DND-41 (cell line): ENCODE results near the gene GSTM5.

Experiments used
- ATAC-seq: fragments of 200-7000 bp; cut with Tn5 transposase; 3 replicates; pipeline ENCODE4 v1.9.1; 2021; ENCODE audit warnings: low read depth; ENCODE audit not compliant: insufficient read depth
- DNase-seq: peaks from one replicate; pipeline ENCODE4 v3.0.0-alpha.2; 2020
- H2AFZ ChIP-seq: 2 replicates; pipeline ENCODE4 v1.6.0; 2012; ENCODE audit warnings: low read depth, low read length
- H3K27ac ChIP-seq: 2 replicates; pipeline ENCODE4 v1.5.1; 2012; ENCODE audit warnings: low read length, inconsistent platforms
- H3K27me3 ChIP-seq: fragments of 200-600 bp; sonication (generic); 2 replicates; pipeline ENCODE4 v1.6.0; 2012; ENCODE audit warnings: low read length, mild to moderate bottlenecking, inconsistent platforms; ENCODE audit not compliant: insufficient read depth, poor library complexity
- H3K36me3 ChIP-seq: 2 replicates; pipeline ENCODE4 v1.5.1; 2012; ENCODE audit warnings: low read length, inconsistent platforms; ENCODE audit not compliant: insufficient read depth
- H3K4me1 ChIP-seq: 2 replicates; pipeline ENCODE4 v1.5.1; 2012; ENCODE audit warnings: mild to moderate bottlenecking, low read length; ENCODE audit not compliant: insufficient read depth
- H3K4me2 ChIP-seq: 2 replicates; pipeline ENCODE4 v1.6.0; 2012; ENCODE audit warnings: mild to moderate bottlenecking, moderate library complexity, low read length, inconsistent platforms; ENCODE audit not compliant: insufficient read depth
- H3K4me3 ChIP-seq, 2 experiments: fragments of 200-600 bp in 1 of 2; shearing (Covaris generic) in 1 of 2; 2 replicates each; pipeline ENCODE4 v1.5.1; 2012 to 2016; ENCODE audit warnings: inconsistent platforms in 2 of 2, low read length in 2 of 2, mild to moderate bottlenecking in 2 of 2, low read depth in 1 of 2, moderate library complexity in 1 of 2
- H3K79me2 ChIP-seq: 2 replicates; pipeline ENCODE4 v1.6.0; 2012; ENCODE audit warnings: low read length, inconsistent platforms; ENCODE audit not compliant: insufficient read depth
- H3K9ac ChIP-seq: 2 replicates; pipeline ENCODE4 v1.6.0; 2012; ENCODE audit warnings: low read depth, mild to moderate bottlenecking, inconsistent platforms, low read length, moderate library complexity
- H3K9me3 ChIP-seq: 2 replicates; pipeline ENCODE4 v1.5.1; 2012; ENCODE audit warnings: low read length, moderate library complexity, mild to moderate bottlenecking, inconsistent platforms; ENCODE audit not compliant: insufficient read depth, severe bottlenecking
- H4K20me1 ChIP-seq: 2 replicates; pipeline ENCODE4 v1.6.0; 2012; ENCODE audit warnings: low read length; ENCODE audit not compliant: insufficient read depth
- CTCF ChIP-seq: IDR thresholded peaks from 2 replicates; pipeline ENCODE4 v1.5.1; 2012; ENCODE audit warnings: borderline replicate concordance, low read length, moderate library complexity, mild to moderate bottlenecking; ENCODE audit not compliant: poor library complexity, severe bottlenecking; ENCODE audit errors: extremely low read depth
- EZH2 ChIP-seq: IDR thresholded peaks from 3 replicates; pipeline ENCODE4 v1.6.1; 2012; ENCODE audit warnings: borderline replicate concordance, low read depth, mild to moderate bottlenecking, moderate library complexity, low read length, inconsistent platforms; ENCODE audit not compliant: severe bottlenecking

GSTM5 gene

DNA sequence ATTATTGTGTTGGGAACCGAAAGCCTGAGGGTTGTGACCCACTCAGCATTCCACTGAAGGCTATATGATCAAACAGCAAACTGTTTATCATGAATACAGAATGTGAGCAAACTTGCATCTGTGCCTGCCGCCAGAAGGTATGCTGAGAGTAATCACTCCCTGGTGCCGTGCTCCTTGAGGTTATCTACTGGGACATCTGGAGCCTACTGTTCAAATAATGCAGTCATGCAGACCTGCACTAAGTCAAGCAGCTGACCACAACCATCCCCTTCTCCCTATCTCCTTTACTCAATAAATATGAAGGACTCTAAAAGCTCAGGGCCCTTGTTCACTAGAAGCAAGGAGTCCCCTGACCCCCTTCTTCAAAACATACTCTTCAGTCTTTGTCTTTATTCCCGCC, 13.5 kb downstream of the GSTM5 start:
- H3K4me3 ChIP-seq, result no peak overlapping the region
- peaks cover 19% of the 10 kb centered on the region for H3K27me3 ChIP-seq
- H3K4me2 ChIP-seq, result no peak overlapping the region
- H3K79me2 ChIP-seq, result no peaks in the 10 kb centered on the region
- no peak for TF ChIP-seq EZH2
- TF ChIP-seq CTCF, result no peak
- no peak overlapping the region for H2AFZ ChIP-seq
- DNase-seq (no peak), ATAC-seq (no peak)
- H3K9ac ChIP-seq, result no peak overlapping the region
- H3K4me1 ChIP-seq, result no peaks in the 10 kb centered on the region
- H3K36me3 ChIP-seq, result no peaks in the 10 kb centered on the region
- H4K20me1 ChIP-seq, result no peaks in the 10 kb centered on the region
- no peaks in the 10 kb centered on the region for H3K9me3 ChIP-seq
- H3K27ac ChIP-seq, result no peak overlapping the region

DNA sequence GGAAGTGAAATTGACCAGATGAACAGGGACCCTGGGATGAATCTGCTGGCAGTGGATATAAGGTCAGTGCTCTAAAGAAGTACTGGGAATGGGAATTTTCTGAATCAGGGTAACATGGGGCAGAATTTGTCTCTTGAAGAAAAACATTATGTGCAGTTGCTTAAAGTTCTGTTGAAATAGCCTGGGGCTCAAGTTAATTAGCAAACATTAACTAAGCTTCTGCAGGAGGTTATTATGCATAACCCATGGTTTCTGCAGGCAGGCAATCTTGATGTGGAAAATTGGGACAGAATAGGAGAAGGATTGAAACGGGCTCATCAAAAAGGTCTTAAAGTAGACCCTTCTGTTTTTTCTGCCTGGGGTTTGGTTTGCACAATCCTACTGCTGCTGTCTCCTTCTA, 14.0 kb downstream of the GSTM5 start:
- Histone ChIP-seq H3K36me3 (no peaks in the 10 kb centered on the region), H2AFZ (no peak overlapping the region), H3K9me3 (no peaks in the 10 kb centered on the region), H4K20me1 (no peaks in the 10 kb centered on the region), H3K9ac (no peak overlapping the region), H3K27ac (no peak overlapping the region), H3K4me1 (no peaks in the 10 kb centered on the region), H3K4me3 (no peak overlapping the region), H3K4me2 (no peak overlapping the region), H3K27me3 (peaks cover 17% of the 10 kb centered on the region), H3K79me2 (no peaks in the 10 kb centered on the region)
- TF ChIP-seq EZH2, result no peak
- no peak for TF ChIP-seq CTCF
- ATAC-seq (no peak), DNase-seq (no peak)

DNA sequence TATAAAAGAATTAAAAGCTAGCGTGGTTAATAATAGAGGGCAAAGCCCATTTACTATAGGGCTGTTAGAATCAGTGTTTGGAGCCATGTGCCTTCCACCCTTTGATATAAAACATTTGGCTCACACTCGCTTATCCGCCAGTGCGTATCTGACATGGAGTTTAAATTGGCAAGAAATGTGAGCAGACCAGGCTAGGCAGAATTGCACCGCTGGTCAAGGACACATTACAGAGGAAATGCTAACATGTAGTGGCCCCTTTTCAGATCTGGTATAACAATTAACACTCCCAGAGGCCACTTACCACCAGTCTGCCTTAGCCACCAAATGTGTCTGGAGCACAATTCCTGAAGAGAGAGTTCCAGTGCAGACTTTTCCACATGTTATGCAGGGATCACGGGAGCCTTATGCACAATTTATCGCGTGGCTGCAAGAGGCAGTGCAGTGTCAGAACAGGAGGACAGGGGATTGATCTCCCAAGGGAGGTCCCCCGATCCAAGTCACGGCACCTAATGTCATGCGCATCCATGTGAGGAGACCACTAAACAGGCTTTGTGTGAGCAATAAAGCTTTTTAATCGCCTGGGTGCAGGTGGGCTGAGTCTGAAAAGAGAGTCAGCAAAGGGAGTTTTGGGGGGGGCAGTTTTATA, 14.8 kb downstream of the GSTM5 start:
- H3K79me2 ChIP-seq, result no peaks in the 10 kb centered on the region
- no peaks in the 10 kb centered on the region for H3K9me3 ChIP-seq
- H2AFZ ChIP-seq, result no peak overlapping the region
- TF ChIP-seq EZH2, result no peak
- TF ChIP-seq CTCF, result no peak
- peaks cover 16% of the 10 kb centered on the region for H3K27me3 ChIP-seq
- no peaks in the 10 kb centered on the region for H3K4me1 ChIP-seq
- ATAC-seq (no peak), DNase-seq (no peak)
- H3K9ac ChIP-seq, result no peak overlapping the region
- H3K4me3 ChIP-seq, result no peak overlapping the region
- H3K27ac ChIP-seq, result no peak overlapping the region
- H3K36me3 ChIP-seq, result no peaks in the 10 kb centered on the region
- H4K20me1 ChIP-seq, result no peaks in the 10 kb centered on the region
- no peak overlapping the region for H3K4me2 ChIP-seq
